ENCODE results near the gene PODN. TPM values are rescaled to one million over a fixed set of nuclear protein-coding genes. Genes with fewer than 3 reads are reported as not detected.
A peak's percentile ranks its signal among the peaks of the same experiment; 100 is the strongest.

The PODN gene
- total RNA-seq, 1 donor from 2014 or later, result not detected

DNA sequence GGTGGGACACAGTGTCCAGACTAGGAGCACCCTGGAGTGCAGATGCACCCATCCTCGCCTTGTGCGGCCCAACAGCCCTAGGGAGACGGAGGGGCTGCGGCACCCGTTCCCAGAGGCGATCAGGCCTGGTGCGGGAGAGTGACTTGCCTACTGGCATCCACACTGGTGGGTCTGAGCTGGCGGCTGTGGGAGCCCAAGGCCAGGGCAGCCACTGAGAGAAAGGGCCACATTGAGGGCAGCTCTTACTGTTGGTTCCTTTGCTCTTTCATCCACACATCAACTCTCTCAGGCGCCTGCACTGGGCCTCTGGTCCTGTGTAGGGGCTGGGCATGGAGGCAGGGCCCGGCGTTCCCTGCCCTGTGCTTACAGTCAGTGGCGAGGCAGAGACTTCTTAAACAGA, 8.6 kb downstream of the PODN start:
- H3K4me1 Mint-ChIP-seq, result no peaks in the 10 kb centered on the region
- TF ChIP-seq, protein P1, sequence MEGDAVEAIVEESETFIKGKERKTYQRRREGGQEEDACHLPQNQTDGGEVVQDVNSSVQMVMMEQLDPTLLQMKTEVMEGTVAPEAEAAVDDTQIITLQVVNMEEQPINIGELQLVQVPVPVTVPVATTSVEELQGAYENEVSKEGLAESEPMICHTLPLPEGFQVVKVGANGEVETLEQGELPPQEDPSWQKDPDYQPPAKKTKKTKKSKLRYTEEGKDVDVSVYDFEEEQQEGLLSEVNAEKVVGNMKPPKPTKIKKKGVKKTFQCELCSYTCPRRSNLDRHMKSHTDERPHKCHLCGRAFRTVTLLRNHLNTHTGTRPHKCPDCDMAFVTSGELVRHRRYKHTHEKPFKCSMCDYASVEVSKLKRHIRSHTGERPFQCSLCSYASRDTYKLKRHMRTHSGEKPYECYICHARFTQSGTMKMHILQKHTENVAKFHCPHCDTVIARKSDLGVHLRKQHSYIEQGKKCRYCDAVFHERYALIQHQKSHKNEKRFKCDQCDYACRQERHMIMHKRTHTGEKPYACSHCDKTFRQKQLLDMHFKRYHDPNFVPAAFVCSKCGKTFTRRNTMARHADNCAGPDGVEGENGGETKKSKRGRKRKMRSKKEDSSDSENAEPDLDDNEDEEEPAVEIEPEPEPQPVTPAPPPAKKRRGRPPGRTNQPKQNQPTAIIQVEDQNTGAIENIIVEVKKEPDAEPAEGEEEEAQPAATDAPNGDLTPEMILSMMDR (IDR thresholded peaks at IDR 0.05), result no peak
- no peak overlapping the region for H3K27ac Mint-ChIP-seq
- H3K4me3 Mint-ChIP-seq, result no peak overlapping the region
- CTCF ChIA-PET, result no interaction called here
- no peaks in the 10 kb centered on the region for H3K36me3 Mint-ChIP-seq (ENCODE audit: low read depth)
- POLR2A ChIA-PET, result no interaction called here
- H3K27me3 Mint-ChIP-seq, result peaks cover 10% of the 10 kb centered on the region
- H3K9me3 Mint-ChIP-seq, result no peaks in the 10 kb centered on the region
- no peak for ATAC-seq (ENCODE audit: low read depth)
- intact Hi-C loops (cut with micrococcal nuclease), result no loop called here
- peak; percentile 12 for DNase-seq

DNA sequence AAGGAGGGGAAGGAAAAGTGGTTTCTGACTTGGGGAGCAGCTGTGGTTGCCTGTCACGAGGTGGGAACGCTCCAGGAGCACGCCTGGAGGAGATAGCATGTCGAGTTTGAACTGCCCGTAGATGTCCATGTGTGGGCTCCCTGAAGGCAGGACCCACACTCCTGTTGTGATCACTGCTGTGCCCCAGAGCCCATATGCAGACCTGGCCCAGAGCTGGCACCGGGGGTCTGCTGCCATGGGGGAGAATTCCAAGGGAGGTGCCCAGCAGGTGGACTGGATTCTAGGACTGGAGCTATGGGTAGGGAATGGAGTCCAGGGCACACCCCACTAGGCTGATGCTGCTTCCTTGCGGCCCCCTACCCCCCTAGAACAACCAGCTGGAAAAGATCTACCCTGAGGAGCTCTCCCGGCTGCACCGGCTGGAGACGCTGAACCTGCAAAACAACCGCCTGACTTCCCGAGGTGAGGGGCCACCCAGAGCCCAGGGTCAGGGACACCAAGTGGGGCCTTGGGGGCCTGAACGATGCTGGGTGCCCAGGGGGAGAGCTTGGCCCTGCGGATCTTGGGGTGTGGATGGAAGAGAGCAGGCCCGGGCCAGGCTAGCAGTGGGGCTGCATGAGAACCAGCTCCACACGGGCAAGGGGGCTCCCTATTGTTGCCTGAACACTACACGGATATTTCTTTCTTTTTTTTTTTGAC, 9.3 kb downstream of the PODN start:
- ATAC-seq (ENCODE audit: low read depth) (no peak), DNase-seq (peak; percentile 7)
- H3K9me3 Mint-ChIP-seq, result no peaks in the 10 kb centered on the region
- no peaks in the 10 kb centered on the region for H3K36me3 Mint-ChIP-seq (ENCODE audit: low read depth)
- POLR2A ChIA-PET, result no interaction called here
- TF ChIP-seq, protein P1 (IDR thresholded peaks at IDR 0.05), result no peak
- intact Hi-C loops (cut with micrococcal nuclease), result no loop called here
- no peaks in the 10 kb centered on the region for H3K4me1 Mint-ChIP-seq
- no peak overlapping the region for H3K4me3 Mint-ChIP-seq
- no peak overlapping the region for H3K27ac Mint-ChIP-seq
- H3K27me3 Mint-ChIP-seq, result peaks cover 9% of the 10 kb centered on the region
- CTCF ChIA-PET, result no interaction called here

DNA sequence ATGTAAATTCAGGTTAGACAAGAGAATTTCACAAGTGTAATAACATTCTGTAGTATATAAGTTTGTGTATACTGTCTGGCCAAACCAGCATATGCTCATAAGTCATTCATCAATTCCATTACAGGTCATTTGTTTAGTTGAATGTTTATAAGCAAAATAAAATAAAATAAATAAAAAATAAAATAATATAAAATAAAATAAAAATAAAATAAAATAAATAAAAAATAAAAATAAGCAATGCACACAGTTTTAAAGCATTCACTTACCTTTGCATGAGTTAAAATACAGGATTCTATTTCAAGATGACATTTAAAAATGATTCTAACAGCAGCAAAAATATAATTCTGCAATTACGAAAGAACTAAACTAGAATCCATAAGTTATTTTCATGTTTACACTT, 9.9 kb downstream of the PODN start:
- no peak overlapping the region for H3K27ac Mint-ChIP-seq
- POLR2A ChIA-PET, result no interaction called here
- intact Hi-C loops (cut with micrococcal nuclease), result no loop called here
- TF ChIP-seq, protein P1 (IDR thresholded peaks at IDR 0.05), result no peak
- no peaks in the 10 kb centered on the region for H3K9me3 Mint-ChIP-seq
- CTCF ChIA-PET, result no interaction called here
- no peak overlapping the region for H3K4me3 Mint-ChIP-seq
- DNase-seq, result no peak
- H3K27me3 Mint-ChIP-seq, result peaks cover 5% of the 10 kb centered on the region
- no peak for ATAC-seq (ENCODE audit: low read depth)
- H3K36me3 Mint-ChIP-seq (ENCODE audit: low read depth), result no peaks in the 10 kb centered on the region
- H3K4me1 Mint-ChIP-seq, result no peaks in the 10 kb centered on the region

DNA sequence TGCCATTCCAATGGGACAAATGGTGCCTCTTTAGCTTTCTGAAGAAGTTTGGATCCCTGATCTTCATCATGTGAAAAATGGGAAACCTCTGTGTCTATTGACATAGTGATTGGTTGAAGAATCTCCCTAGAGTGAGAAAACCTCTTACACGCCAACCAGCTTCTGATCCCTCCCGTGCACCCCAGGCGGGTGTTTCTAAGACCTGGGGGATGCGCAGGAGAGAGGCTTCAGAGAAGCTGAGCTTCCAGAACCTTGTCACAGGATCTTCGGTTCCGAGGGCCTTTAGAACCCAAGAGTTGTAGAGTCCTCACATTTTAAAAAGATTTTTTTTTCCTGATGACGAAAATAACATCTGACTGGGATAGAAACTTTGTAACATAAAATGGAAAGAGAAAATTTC, 11.3 kb downstream of the PODN start:
- ChIA-PET POLR2A (no interaction called here), CTCF (no interaction called here)
- Mint-ChIP-seq H3K4me3 (no peak overlapping the region), H3K4me1 (no peaks in the 10 kb centered on the region), H3K36me3 (ENCODE audit: low read depth) (no peaks in the 10 kb centered on the region), H3K27ac (no peak overlapping the region), H3K9me3 (no peaks in the 10 kb centered on the region), H3K27me3 (peaks cover 5% of the 10 kb centered on the region)
- TF ChIP-seq, protein P1 (IDR thresholded peaks at IDR 0.05), result no peak
- no peak for ATAC-seq (ENCODE audit: low read depth)
- no peak for DNase-seq
- intact Hi-C loops (cut with micrococcal nuclease), result no loop called here

DNA sequence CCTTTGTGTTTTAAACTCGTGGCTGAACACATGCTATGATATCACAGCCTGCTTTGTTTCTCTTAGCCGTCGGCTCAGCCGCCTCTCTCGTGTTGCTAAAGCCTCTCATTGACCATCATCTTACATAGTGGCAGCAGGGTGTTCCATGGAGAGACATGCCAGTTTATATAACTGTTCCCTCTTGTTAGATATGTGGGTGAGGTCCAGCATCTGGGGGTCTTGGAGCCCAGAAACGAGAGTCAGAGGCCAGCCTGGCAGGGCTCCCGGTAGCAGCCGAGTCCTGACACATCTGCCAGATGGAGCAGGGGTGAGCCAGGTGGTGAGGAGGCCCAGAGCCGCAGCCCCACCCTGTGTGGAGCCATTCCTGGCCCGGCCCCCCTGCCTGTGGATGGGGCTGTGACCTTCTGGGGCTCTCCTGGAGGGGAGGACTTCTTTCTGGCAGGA, 11.9 kb downstream of the PODN start:
- peaks cover 5% of the 10 kb centered on the region for H3K27me3 Mint-ChIP-seq
- DNase-seq (no peak), ATAC-seq (ENCODE audit: low read depth) (no peak)
- H3K4me1 Mint-ChIP-seq, result no peaks in the 10 kb centered on the region
- no peak overlapping the region for H3K4me3 Mint-ChIP-seq
- intact Hi-C loops (cut with micrococcal nuclease), result no loop called here
- no peak overlapping the region for H3K27ac Mint-ChIP-seq
- no peaks in the 10 kb centered on the region for H3K9me3 Mint-ChIP-seq
- TF ChIP-seq, protein P1 (IDR thresholded peaks at IDR 0.05), result no peak
- POLR2A ChIA-PET, result no interaction called here
- no peaks in the 10 kb centered on the region for H3K36me3 Mint-ChIP-seq (ENCODE audit: low read depth)
- CTCF ChIA-PET, result no interaction called here

Data from activated B cell treated with CpG ODN at 0.5 μM for 24 hours (primary cell).